Adrenal gland (tissue), 5 donors: ENCODE results near the gene BOD1L2.

Experiments used
- CTCF ChIP-seq, 6 experiments: fragments of 450-650 bp in 4 of 6; fragments of 200-600 bp in 2 of 6; sonication (generic) in 1 of 6; IDR thresholded peaks; 1 replicate in 5 of 6; 2 replicates in 1 of 6; pipeline versions ENCODE4 v1.5.1 to v1.8.0; 2016 to 2021; ENCODE audit warnings: antibody characterized with exemption in 6 of 6, mild to moderate bottlenecking in 2 of 6, moderate library complexity in 1 of 6
- POLR2A ChIP-seq, 2 donors: fragments of 450-650 bp; IDR thresholded peaks; one replicate each; pipeline ENCODE4 v1.6.1; 2017; ENCODE audit warnings: antibody characterized with exemption in 2 of 2, mild to moderate bottlenecking in 2 of 2, moderate library complexity in 1 of 2
- donor health status: DM: no; HTN: no; CAD: no.

- TF ChIP-seq POLR2A (IDR thresholded peaks at IDR 0.05), result no peak
- TF ChIP-seq CTCF (IDR thresholded peaks at IDR 0.05), result no peak
Measured at GRCh38 chr18:57143265-57143664, 3.6 kb upstream of the BOD1L2 start.
